Choroid plexus epithelial cell (primary cell): ENCODE measurements around the gene CSPG4.
A peak's percentile ranks its signal among the peaks of the same experiment; 100 is the strongest.
"Not testable (repeated sequence)": the region's sequence is repeated elsewhere in the genome, so short reads cannot be mapped to it uniquely, and the experiment has no call there.

Experiments used
- DNase-seq: peaks from one replicate; pipeline ENCODE4 v3.0.0-alpha.2; 2010; ENCODE audit warnings: low read depth
- H3K4me3 ChIP-seq: 2 replicates; pipeline ENCODE4 v1.5.1; 2011; ENCODE audit warnings: low read depth, mild to moderate bottlenecking, control low read depth, low read length, moderate library complexity
- TF ChIP-seq, protein P1 (sequence below): conservative IDR thresholded peaks from 2 replicates; pipeline ENCODE4 v1.5.1; 2011; ENCODE audit warnings: low read depth, mild to moderate bottlenecking, control low read depth, inconsistent platforms, low read length, moderate library complexity

CSPG4 gene

GRCh38 chr15:75688831-75689230 lies 23.8 kb downstream of the CSPG4 start:
- TF ChIP-seq, protein P1, sequence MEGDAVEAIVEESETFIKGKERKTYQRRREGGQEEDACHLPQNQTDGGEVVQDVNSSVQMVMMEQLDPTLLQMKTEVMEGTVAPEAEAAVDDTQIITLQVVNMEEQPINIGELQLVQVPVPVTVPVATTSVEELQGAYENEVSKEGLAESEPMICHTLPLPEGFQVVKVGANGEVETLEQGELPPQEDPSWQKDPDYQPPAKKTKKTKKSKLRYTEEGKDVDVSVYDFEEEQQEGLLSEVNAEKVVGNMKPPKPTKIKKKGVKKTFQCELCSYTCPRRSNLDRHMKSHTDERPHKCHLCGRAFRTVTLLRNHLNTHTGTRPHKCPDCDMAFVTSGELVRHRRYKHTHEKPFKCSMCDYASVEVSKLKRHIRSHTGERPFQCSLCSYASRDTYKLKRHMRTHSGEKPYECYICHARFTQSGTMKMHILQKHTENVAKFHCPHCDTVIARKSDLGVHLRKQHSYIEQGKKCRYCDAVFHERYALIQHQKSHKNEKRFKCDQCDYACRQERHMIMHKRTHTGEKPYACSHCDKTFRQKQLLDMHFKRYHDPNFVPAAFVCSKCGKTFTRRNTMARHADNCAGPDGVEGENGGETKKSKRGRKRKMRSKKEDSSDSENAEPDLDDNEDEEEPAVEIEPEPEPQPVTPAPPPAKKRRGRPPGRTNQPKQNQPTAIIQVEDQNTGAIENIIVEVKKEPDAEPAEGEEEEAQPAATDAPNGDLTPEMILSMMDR = no peak
- DNase-seq = no peak
- no peak overlapping the region for H3K4me3 ChIP-seq

DNA sequence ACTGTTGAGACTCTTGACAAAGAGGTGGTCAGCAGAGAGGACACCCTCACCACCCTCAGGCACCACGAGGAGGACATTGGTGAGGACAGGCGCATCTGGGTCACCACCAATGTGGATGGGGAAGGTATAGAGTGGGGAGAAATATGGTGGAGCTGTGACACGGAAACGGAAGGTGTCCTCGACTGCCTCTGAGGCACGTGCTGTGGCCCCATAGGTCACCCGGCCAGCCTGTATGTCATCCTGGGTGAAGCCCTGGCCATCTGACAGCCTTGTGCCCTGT lies 24.4 kb downstream of the CSPG4 start:
- no peak overlapping the region for H3K4me3 ChIP-seq
- DNase-seq = no peak
- TF ChIP-seq, protein P1 = no peak

GRCh38 chr15:75687486-75688277 lies 25.0 kb downstream of the CSPG4 start:
- no peak for DNase-seq
- no peak overlapping the region for H3K4me3 ChIP-seq
- TF ChIP-seq, protein P1 = no peak

- TF ChIP-seq, protein P1 = peak; percentile 71
- peak; percentile 68 for DNase-seq
- not testable (repeated sequence) for H3K4me3 ChIP-seq
These were observed 26.4 kb downstream of the CSPG4 start for GRCh38 chr15:75686212-75686642.

DNA sequence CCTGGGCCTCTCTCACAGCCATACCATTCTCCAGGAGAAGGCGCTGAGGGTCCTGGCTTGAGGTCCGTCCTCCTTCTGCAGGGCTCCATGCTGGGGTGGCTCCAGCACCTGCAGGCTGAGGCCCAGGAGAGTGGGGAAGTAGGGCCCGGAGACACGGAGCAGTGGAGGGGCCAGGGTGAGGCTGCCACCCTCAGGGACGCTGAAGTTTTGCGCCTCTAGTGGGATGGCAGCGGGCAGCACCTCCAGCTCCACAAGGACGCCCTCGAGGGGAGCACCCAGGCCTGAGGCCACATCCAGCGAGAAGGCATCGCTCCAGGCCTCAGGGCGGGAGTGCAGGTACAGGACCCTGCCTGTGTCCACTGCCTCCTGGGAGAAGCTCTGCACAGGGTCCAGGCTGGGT lies 27.5 kb downstream of the CSPG4 start:
- no peak overlapping the region for H3K4me3 ChIP-seq
- TF ChIP-seq, protein P1 = no peak
- no peak for DNase-seq

GRCh38 chr15:75684648-75685047 lies 28.0 kb downstream of the CSPG4 start:
- no peak for DNase-seq
- TF ChIP-seq, protein P1 = no peak
- H3K4me3 ChIP-seq = no peak overlapping the region

GRCh38 chr15:75683646-75684312 lies 28.9 kb downstream of the CSPG4 start:
- not testable (repeated sequence) for H3K4me3 ChIP-seq
- peak; percentile 68 for DNase-seq
- TF ChIP-seq, protein P1 = peak; percentile 80
